ENCODE results near the gene CAV2.

DNA sequence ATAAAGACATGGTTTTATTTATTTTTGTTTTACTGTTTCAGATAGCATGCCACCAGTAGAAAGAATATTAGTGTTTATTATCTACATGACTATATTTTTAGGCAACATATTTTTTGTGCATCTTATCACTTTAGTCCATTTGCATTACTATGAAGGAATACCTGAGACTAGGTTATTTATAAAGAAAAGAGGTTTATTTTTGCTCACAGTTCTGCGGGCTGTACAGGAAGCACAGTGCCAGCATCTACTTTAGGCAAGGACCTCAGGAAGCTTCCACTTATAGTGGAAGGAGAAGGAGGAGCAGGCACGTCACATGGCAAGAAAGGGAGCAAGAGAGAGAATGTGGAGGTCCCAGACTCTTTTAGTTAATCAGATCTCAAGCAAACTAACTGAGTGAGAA is 5.7 kb downstream of the CAV2 start:
- no peak for TF ChIP-seq POLR2A (IDR thresholded peaks at IDR 0.05)
- TF ChIP-seq POLR2AphosphoS5 (IDR thresholded peaks at IDR 0.05), result no peak

Data from upper lobe of left lung (tissue), 4 donors.